IMR-90 (cell line): ENCODE results near the gene PCBP1. TPM values are rescaled to one million over a fixed set of nuclear protein-coding genes. Genes with fewer than 3 reads are reported as not detected.

ENCODE experiments used
- ATAC-seq: fragments of 200-7000 bp; cut with Tn5 transposase; 2 replicates; pipeline ENCODE4 v1.9.1; 2020; ENCODE audit warnings: low read depth, mild to moderate bottlenecking, moderate library complexity
- BruUV-seq: library from RNA; stranded (reverse); fragments of 400-500 nt; replicated peaks from 2 replicates; lab custom pipeline; 2021; lab: Mats Ljungman, UMichigan
- CTCF ChIA-PET: fragments of 300-600 bp; formaldehyde crosslinking; extraction: SDS; loops from one replicate; lab custom pipeline; 2021; ENCODE audit warnings: antibody characterized with exemption; lab: Yijun Ruan, JAX
- POLR2A ChIA-PET: fragments of 300-600 bp; sonication (Branson Sonifier 250); formaldehyde crosslinking; loops from one replicate; lab custom pipeline; 2022; ENCODE audit warnings: antibody characterized with exemption; ENCODE audit not compliant: unreplicated experiment; lab: Charles Lee
- DNase-seq: peaks from one replicate; pipeline ENCODE4 v3.0.0; 2013
- H2AFZ ChIP-seq: replicated peaks from 2 replicates; pipeline ENCODE3; 2013; ENCODE audit warnings: low read length, mild to moderate bottlenecking; ENCODE audit not compliant: poor library complexity
- H2AK5ac ChIP-seq: 2 replicates; pipeline ENCODE4 v1.6.1; 2013; ENCODE audit warnings: low read depth, low read length, inconsistent platforms
- H2AK9ac ChIP-seq: replicated peaks from 2 replicates; pipeline ENCODE3; 2013; ENCODE audit warnings: mild to moderate bottlenecking, low read depth, low read length, moderate library complexity; ENCODE audit not compliant: poor library complexity
- H2BK120ac ChIP-seq: 2 replicates; pipeline ENCODE4 v1.6.1; 2013; ENCODE audit warnings: low read depth, low read length, inconsistent platforms
- H2BK15ac ChIP-seq: 3 replicates; pipeline ENCODE4 v1.6.1; 2013; ENCODE audit warnings: low read depth, low read length, inconsistent platforms
- H2BK20ac ChIP-seq: 2 replicates; pipeline ENCODE4 v1.6.1; 2013; ENCODE audit warnings: low read depth, mild to moderate bottlenecking, inconsistent platforms, low read length, moderate library complexity
- H2BK5ac ChIP-seq: 2 replicates; pipeline ENCODE4 v1.6.1; 2013; ENCODE audit warnings: mild to moderate bottlenecking, low read depth, low read length, inconsistent platforms; ENCODE audit not compliant: poor library complexity, severe bottlenecking
- H3K14ac ChIP-seq: replicated peaks from 2 replicates; pipeline ENCODE4 v1.6.1; 2013; ENCODE audit warnings: low read depth, low read length, inconsistent platforms
- H3K18ac ChIP-seq: 2 replicates; pipeline ENCODE4 v1.6.1; 2013; ENCODE audit warnings: low read depth, low read length, control low read depth
- H3K23ac ChIP-seq: 2 replicates; pipeline ENCODE4 v1.6.1; 2013; ENCODE audit warnings: low read depth, low read length, inconsistent platforms
- H3K27ac ChIP-seq: 2 replicates; pipeline ENCODE4 v1.5.1; 2013; ENCODE audit warnings: mild to moderate bottlenecking, control low read depth, low read length; ENCODE audit not compliant: insufficient read depth
- H3K27me3 ChIP-seq: 2 replicates; pipeline ENCODE4 v1.6.1; 2013; ENCODE audit warnings: low read length; ENCODE audit not compliant: control insufficient read depth, insufficient read depth
- H3K36me3 ChIP-seq: 2 replicates; pipeline ENCODE4 v1.6.1; 2013; ENCODE audit warnings: low read length, mixed read lengths; ENCODE audit not compliant: control insufficient read depth, insufficient read depth
- H3K4ac ChIP-seq: 2 replicates; pipeline ENCODE4 v1.6.1; 2013; ENCODE audit warnings: low read depth, low read length, inconsistent platforms
- H3K4me1 ChIP-seq: 2 replicates; pipeline ENCODE4 v1.6.1; 2013; ENCODE audit warnings: low read length, mixed read lengths; ENCODE audit not compliant: control insufficient read depth, insufficient read depth
- H3K4me2 ChIP-seq: 2 replicates; pipeline ENCODE4 v1.6.1; 2013; ENCODE audit warnings: low read depth, mild to moderate bottlenecking, control low read depth, low read length, moderate library complexity
- H3K4me3 ChIP-seq: 2 replicates; pipeline ENCODE4 v1.5.1; 2013; ENCODE audit warnings: low read depth, mild to moderate bottlenecking, control low read depth, low read length, moderate library complexity; ENCODE audit not compliant: insufficient read depth
- H3K56ac ChIP-seq: 2 replicates; pipeline ENCODE4 v1.6.1; 2013; ENCODE audit warnings: low read length, inconsistent platforms; ENCODE audit not compliant: insufficient read depth; ENCODE audit errors: extremely low read depth
- H3K79me1 ChIP-seq, 2 experiments: 2 replicates each; pipeline ENCODE4 v1.6.1; 2013; ENCODE audit warnings: low read length in 2 of 2, inconsistent platforms in 1 of 2, low read depth in 1 of 2
- H3K9ac ChIP-seq: 2 replicates; pipeline ENCODE4 v1.6.1; 2013; ENCODE audit warnings: low read depth, low read length, control low read depth
- H3K9me1 ChIP-seq: 2 replicates; pipeline ENCODE4 v1.6.1; 2013; ENCODE audit warnings: low read length, inconsistent platforms; ENCODE audit not compliant: insufficient read depth
- H3K9me3 ChIP-seq: 2 replicates; pipeline ENCODE4 v1.6.1; 2013; ENCODE audit warnings: low read length; ENCODE audit not compliant: control insufficient read depth, insufficient read depth
- H4K20me1 ChIP-seq: 2 replicates; pipeline ENCODE4 v1.6.1; 2013; ENCODE audit warnings: low read length, inconsistent platforms; ENCODE audit not compliant: insufficient read depth
- H4K5ac ChIP-seq: 2 replicates; pipeline ENCODE4 v1.6.1; 2013; ENCODE audit warnings: mild to moderate bottlenecking, low read depth, low read length, control low read depth
- H4K8ac ChIP-seq, 2 experiments: 2 replicates each; pipeline ENCODE4 v1.6.1; 2013; ENCODE audit warnings: low read depth in 2 of 2, low read length in 2 of 2, control low read depth in 1 of 2, inconsistent platforms in 1 of 2
- H4K91ac ChIP-seq: 2 replicates; pipeline ENCODE4 v1.6.1; 2013; ENCODE audit warnings: low read depth, low read length, inconsistent platforms; ENCODE audit not compliant: insufficient read depth
- CEBPB ChIP-seq: IDR thresholded peaks from 2 replicates; pipeline ENCODE4 v1.6.1; 2012; ENCODE audit warnings: low read depth, low read length, improper control_type of control experiment
- POLR2A ChIP-seq: IDR thresholded peaks from 2 replicates; pipeline ENCODE4 v1.6.1; 2012; ENCODE audit warnings: mild to moderate bottlenecking, low read depth, low read length
- USF2 ChIP-seq: fragments of 150-350 bp; IDR thresholded peaks from 2 replicates; pipeline ENCODE4 v1.6.1; 2017; ENCODE audit warnings: mild to moderate bottlenecking, antibody characterized with exemption, low read length, low read depth
- WGBS, 2 experiments: methylation state at CpG; one replicate each; pipeline versions ENCODE4 v1.1.5 to v1.1.7; 2013; ENCODE audit warnings: missing lambda C conversion rate in 2 of 2; ENCODE audit not compliant: insufficient read length in 1 of 2; ENCODE audit errors: extremely low coverage in 2 of 2; 5-methylcytosine and 5-hydroxymethylcytosine counted together
- dilution Hi-C: fragments of 300-500 bp; cut with HindIII; formaldehyde crosslinking; loops from one replicate; pipeline ENCODE4 v1.14.3; 2018; ENCODE audit warnings: low sequenced_read_pairs; ENCODE audit not compliant: unreplicated experiment
- in situ Hi-C: fragments of 300-500 bp; cut with MboI; formaldehyde crosslinking; loops from 3 replicates; pipeline ENCODE4 v1.14.3; 2019; ENCODE audit warnings: low sequenced_read_pairs, inconsistent platforms, mixed read lengths
- intact Hi-C: fragments of 100-400 bp; cut with micrococcal nuclease; formaldehyde crosslinking; loops from 2 replicates; pipeline ENCODE4 v1.10.0; 2022
- polyA plus RNA-seq, 3 experiments: library from polyadenylated mRNA; depleted of rRNA; stranded (reverse); fragments of >200 nt; gene quantifications; 2 replicates each; pipeline ENCODE4 v1.2.3, GENCODE V29; 2012; ENCODE audit warnings: low replicate concordance in 1 of 3
- total RNA-seq: library from RNA; depleted of rRNA; stranded (reverse); fragments of >200 nt; gene quantifications from 2 replicates; pipeline ENCODE4 v1.2.3, GENCODE V29; 2012

The PCBP1 gene
- total and polyA plus RNA-seq, 2 of the 4 experiments (the other 2 are of a cell fraction), result 33.7 to 166 TPM

DNA sequence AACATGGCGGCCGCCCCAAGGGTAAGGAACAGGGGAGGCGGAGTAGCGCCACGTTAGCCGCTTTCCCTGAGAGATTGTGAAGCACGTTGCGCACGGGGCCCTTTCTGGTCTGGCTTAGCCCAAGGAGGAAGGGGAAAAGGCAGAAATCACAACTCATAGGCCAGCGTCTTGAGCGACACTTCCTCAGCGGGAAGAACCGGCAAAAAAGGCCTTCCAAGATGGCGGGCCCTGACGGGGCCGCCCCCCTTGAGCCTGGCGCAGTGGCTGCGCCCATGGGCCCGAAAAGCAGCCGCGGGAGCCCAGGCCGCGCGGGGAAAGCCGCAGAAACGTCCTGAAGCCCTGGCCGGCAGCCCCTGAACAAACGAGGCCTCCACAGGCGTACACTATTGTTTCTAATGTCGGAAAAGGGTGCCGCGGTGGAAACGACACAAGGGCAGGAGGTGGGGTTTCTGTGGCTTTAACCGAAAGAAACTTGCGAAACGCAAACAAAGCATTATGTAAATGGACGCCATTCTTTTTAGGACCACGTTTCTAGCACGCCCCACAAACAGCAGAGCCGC is 919 bp upstream of the PCBP1 start:
- peak overlapping the region; percentile 87 for H2BK20ac ChIP-seq
- H2BK15ac ChIP-seq, result peak overlapping the region; percentile 97
- H3K23ac ChIP-seq, result peak overlapping the region; percentile 98
- dilution Hi-C loops (no loop called here), intact Hi-C loops (loop anchor here (5.0 to 10.0 kb wide), 2 partner anchors 161 to 362 kb away; partner anchors contain the start of gene TIA1), in situ Hi-C loops (no loop called here)
- WGBS, 2 experiments, result 3% methylated on average over 28 of the region's 40 CpGs; no CpG with 5 or more reads in 1 of the 2 experiments
- H3K4me1 ChIP-seq, result peaks cover 6% of the 10 kb centered on the region
- peaks cover 10% of the 10 kb centered on the region for H4K20me1 ChIP-seq
- peak overlapping the region; percentile 98 for H3K56ac ChIP-seq
- H3K14ac ChIP-seq, result peak overlapping the region; percentile 99
- POLR2A ChIA-PET, result interaction anchor here (0.6 kb wide), 4 partner anchors 18 to 58 kb away, joined by 3 to 4 read pairs (median 3); no protein-coding TSS in a partner anchor
- peak overlapping the region; percentile 41 for H3K4me3 ChIP-seq
- peak overlapping the region; percentile 100 for H2AK9ac ChIP-seq
- H3K79me1 ChIP-seq, result peaks cover 19 to 58% of the 10 kb centered on the region in 2 experiments
- peak overlapping the region; percentile 93 for H2BK120ac ChIP-seq
- peak overlapping the region; percentile 97 for H3K9ac ChIP-seq
- TF ChIP-seq USF2 (no peak), POLR2A (0 out of 2 replicates have a peak, but pooled peaks have one; percentile 15), CEBPB (peak; percentile 95)
- peak overlapping the region; percentile 99 for H3K4ac ChIP-seq
- H3K4me2 ChIP-seq, result peak overlapping the region; percentile 94
- peaks cover 14% of the 10 kb centered on the region for H3K9me1 ChIP-seq
- BruUV-seq, result no TSS peak
- H2BK5ac ChIP-seq, result peak overlapping the region; percentile 99
- H2AK5ac ChIP-seq, result peak overlapping the region; percentile 99
- DNase-seq (peak; percentile 82), ATAC-seq (peak; percentile 36)
- peak overlapping the region; percentile 100 for H4K8ac ChIP-seq
- H4K91ac ChIP-seq, result peak overlapping the region; percentile 100
- peaks cover 25% of the 10 kb centered on the region for H3K36me3 ChIP-seq
- peak overlapping the region; percentile 100 for H4K5ac ChIP-seq
- peak overlapping the region; percentile 99 for H3K18ac ChIP-seq
- H3K27ac ChIP-seq, result peak overlapping the region; percentile 100
- H3K9me3 ChIP-seq, result no peaks in the 10 kb centered on the region
- peak overlapping the region; percentile 94 for H2AFZ ChIP-seq
- CTCF ChIA-PET, result interaction anchor here (0.6 kb wide), 1 partner anchor 113 kb away, joined by 4 read pairs; no protein-coding TSS in a partner anchor
- H3K27me3 ChIP-seq, result no peaks in the 10 kb centered on the region
